Erythroblast (primary cell): ENCODE data around the gene NMNAT2.

Experiments
- GATA1 ChIP-seq: IDR thresholded peaks from 2 replicates; pipeline ENCODE4 v1.6.1; 2011; ENCODE audit warnings: low read depth, mild to moderate bottlenecking, control low read depth, low read length, moderate library complexity
- POLR2A ChIP-seq: IDR thresholded peaks from 2 replicates; pipeline ENCODE4 v1.6.1; 2011; ENCODE audit warnings: mild to moderate bottlenecking, low read length

DNA sequence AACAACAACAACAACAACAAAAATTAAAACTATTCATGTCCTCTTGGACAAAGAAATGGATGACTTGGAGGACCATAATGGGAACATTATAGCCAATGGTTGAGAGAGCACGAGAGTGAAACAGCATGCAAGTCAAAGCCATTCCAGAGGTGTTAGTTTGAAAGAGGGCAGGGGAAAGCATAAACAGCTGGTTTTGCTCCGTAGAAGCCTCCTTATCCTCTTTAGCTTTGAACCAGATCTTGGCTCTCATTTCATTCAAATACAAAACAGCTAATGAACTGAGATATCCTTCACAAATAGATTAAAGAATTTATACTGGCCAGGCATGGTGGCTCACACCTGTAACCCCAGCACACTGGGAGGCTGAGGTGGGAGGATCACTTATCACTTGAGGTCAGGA, 45.4 kb upstream of the NMNAT2 start:
- no peak for TF ChIP-seq POLR2A
- no peak for TF ChIP-seq GATA1
